Fibroblast of skin of left biceps (primary cell): ENCODE measurements around the gene VWF.
"Not testable (repeated sequence)": the region's sequence is repeated elsewhere in the genome, so short reads cannot be mapped to it uniquely, and the experiment has no call there.

Experiments used
- DNase-seq, 2 experiments: peaks; one replicate each; pipeline ENCODE4 v3.0.0-alpha.2; 2013; ENCODE audit warnings: low read depth in 2 of 2

The VWF gene

DNA sequence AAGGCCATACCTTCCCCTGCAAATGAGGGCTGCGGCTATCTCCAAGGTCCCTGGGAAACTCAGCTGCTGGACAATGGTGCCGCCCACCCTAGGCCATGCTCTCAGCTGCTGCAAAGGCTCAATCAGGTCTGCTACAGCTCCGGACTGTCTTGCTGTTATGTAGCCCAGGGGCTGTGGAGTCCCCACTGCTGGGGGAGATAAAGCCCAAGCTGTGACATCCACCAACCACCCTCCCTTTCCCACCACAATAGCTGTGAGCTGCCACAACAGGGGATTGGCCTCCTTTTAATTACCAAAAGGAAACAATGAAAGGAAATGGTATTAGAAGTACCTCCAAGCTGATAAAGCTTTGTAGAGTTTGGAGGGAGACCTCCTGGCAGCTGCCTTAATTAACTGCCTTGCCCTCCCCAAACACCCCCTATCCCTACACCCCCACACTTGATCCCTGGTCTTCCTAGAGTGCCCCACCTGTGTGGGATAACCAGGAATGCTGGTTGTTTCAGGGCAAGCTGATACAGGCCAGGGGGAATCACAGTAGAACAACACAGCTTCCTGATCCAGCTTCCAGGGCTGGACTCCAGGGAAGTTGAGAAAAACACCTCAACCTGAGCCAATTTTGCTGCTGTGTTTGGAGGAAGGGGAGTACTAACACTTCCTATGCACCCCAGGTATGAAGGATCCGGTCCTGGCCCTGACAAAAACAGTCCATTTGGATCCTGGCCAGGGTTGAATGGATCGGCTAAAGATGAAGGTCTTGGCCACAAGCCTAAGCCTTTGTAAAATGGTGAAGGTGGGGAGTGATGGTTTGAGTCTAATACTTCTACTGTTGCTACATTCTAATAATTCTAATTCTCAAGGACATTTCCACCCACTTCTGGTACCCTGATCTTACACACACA lies at the start of gene VWF:
Gene VWF, minus strand, starts transcription at position 260 of the 899 bp plus-strand sequence. CDS start 1,474 bp downstream, outside the sequence.
- no peak for DNase-seq

DNA sequence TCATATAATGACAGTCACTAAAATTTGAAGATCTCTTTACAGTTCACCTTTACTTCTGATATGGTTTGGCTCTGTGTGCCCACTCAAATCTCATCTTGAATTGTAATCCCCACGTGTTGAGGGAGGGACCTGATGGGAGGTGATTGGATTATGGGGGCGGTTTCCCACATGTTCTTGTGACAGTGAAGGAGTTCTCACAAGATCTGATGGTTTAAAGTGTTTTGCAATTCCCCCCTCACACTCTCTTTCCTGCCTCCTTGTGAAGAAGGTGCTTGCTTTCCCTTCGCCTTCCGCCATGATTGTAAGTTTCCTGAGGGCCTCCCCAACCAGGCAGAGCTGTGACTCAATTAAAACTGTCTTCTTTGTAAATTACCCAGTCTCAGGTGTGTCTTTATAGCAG lies 48.4 kb upstream of the VWF start:
- no peak for DNase-seq

DNA sequence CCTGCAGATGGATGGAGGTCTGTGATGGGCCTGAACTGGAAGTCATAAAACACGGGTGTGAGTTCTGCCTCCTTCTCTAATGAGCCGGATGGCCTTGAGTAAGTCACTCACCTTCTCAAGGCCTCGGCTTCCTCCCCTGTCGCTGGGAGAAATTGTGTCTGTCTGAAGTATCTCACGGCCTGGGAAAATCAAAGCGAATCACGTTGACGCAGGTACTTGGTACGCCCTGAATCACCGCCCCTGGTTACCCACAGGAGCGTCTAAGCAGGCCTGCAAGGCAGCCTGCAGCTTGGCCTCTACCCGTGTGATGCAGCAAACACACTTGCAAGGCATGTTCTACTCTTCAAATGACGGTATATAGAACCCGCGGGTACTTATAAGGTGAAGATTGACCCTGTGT lies 47.6 kb upstream of the VWF start:
- DNase-seq, result no peak

DNA sequence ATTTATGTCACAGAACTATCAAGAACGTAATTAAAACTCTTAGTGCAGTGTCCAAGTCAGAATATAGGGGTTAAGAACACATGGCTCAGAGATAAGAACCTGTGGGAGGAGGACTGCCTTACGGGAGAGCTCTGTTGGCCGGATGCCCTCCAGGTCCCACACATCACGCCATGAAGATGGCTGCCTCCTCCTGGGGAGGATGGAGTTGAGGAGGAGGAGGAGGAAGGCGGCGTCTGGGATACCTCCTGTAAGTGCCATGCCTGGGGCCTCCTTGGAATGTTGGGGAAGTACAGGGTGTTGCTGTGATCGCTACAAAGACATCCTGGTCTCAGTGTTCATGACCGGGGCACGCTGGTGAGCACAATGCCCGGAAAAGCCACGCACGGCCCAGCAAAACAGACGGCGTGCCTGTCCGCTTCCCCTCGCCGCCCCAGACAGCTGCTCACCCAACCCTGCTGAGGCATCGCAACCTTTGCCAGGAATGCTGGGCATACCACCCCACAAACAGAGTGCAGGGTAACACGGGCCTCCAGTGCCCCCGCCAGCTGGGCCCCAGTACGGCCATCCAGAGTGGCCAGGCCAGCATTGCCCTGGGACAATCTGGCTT lies 47.0 kb upstream of the VWF start:
- DNase-seq, result no peak

DNA sequence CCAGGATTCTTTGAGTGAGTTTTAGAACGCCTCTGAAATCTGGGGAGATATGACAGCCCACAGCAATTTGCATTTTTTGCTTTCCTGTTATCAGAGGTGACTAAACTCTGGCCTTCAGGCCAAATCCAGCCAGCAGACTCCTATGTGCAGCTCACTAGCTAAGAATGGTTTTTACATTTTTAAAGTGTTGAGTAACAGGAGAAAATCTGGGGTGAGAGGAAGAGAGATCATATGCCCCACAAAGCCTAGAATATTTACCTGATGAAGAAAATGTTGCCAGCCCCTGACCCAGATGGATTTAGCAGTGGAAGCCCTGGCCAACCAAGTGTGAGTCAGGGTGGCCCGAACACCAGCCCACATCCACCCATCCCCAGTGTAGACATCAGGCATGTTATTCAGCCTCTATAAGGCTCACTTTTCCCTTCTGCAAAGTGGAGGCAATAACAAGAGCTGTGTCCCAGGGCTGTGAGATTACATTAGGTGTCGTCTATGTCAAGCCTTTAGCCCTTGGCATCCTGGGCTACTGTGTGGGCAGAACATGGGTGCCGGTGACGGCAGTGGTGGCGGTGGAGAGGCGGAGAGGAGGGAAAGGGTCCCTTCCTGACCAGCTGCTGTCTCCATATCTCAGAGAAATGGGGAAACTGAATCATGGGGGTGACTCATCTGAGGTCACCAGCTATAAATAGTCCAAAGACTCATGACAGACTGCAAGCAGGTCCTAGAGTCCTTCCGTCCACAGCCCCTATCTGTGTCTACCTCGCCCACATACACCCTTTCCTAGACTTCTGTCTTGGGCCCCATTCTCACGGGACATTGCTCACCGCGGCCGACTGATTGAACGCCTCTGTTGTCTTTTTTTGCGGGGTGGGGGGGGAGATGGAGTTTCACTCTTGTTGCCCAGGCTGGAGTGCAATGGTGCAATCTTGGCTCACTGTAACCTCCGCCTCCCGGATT lies 43.1 kb upstream of the VWF start:
- peak; percentile 57 to 66 for DNase-seq

DNA sequence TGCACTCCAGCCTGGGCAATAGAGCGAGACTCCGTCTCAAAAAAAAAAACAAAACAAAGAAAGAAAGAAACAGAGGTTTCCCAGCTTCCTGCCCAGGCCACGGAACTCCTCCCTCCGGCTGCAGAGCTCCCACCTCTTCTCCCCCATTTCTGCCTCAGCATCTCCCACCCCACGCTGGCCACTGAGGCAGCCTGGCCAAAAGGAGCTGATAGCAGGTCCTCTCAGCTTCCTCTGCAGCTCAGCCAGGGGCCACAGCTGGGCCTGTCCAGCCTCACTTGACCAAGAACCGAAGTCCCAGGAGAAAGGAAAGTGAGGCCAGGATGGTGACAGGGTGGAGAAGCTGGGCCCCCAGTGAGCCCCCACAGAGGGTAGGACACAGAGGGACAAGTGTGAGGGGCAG lies 42.3 kb upstream of the VWF start:
- no peak for DNase-seq

DNA sequence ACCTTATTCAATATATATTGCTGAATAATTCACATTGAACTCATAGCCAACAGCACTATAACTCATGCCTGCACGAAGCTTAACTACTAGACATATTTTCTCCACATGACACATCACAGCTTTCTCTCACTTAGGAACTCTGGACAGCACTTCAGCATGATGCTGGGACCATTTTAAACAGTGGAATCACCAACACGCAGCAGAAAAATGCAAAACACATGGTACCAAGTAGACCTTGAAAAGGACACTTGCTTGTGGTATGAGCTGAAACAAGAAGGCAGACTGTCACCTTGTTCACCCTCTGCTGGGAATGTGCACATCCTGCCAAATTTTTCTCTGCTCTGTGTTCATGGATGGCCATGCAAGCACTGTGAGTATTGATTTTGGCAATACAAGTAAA lies 40.9 kb upstream of the VWF start:
- DNase-seq, result peak; percentile 64 to 66

DNA sequence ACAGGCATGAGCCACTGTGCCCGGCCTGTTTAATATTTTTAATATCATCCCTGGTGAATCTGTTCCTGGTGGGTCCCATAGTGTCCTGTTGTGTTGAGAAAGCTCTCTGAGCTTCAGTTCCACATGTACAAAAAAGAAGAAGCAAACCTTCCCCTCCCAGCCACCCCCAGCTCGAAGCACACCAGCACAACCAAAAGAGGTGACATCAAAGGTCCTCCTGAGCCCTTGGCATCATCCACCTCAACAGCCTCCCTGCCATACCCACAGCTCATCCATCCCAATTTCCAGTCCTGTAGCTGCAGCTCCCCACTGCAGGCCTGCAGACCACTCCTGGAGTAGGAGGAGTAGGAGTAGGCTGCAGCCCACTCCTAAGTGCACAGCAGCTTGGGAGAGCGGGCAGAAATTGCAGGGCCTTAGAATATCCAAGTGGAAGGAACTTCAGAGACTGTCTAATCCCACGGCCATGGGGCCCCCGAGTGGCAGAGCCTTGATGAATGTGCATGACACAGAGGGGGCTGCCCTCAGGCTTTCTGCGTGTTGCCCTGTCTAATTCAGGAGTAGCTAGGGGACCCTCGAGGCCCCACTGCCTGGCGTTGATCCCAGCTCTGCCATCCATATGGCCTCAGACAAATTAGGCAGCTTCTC lies 39.1 kb upstream of the VWF start:
- no peak for DNase-seq

DNA sequence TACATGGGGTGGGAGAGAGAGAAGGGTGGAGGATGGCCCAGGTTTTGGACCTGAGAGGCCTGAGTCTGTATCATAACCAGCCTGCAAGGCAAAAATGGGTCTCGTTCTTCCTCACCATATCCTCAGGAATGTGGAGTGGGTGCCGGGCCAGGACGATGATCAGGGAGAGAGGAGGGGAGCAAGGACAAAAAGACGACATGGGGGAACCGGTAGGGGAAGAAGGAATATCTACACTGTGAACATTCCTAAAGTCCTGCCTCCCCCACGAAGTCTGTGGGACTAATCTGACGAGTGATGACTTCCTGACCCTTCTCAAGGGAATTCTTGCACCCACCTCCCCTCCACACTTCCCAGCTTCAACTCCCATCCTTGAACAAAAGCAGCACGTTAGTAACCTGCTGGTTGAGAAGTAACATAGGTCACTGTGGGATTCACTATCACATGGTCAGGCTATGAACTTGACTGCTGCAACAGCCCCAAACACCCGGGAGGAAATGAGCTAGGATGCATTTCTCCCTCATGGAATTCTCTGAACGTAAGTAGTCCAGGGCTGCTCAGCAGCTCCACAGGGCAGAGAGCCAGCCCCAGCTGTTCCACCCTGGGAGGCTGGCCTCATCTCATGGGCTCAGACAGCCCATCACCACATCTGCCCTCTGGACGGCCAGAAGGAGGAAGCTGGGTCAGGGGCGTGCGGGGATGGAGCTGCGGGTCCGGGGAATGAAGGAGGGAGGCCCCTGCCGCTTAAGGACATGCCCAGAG lies 36.8 kb upstream of the VWF start:
- DNase-seq, result peak; percentile 32 to 34

DNA sequence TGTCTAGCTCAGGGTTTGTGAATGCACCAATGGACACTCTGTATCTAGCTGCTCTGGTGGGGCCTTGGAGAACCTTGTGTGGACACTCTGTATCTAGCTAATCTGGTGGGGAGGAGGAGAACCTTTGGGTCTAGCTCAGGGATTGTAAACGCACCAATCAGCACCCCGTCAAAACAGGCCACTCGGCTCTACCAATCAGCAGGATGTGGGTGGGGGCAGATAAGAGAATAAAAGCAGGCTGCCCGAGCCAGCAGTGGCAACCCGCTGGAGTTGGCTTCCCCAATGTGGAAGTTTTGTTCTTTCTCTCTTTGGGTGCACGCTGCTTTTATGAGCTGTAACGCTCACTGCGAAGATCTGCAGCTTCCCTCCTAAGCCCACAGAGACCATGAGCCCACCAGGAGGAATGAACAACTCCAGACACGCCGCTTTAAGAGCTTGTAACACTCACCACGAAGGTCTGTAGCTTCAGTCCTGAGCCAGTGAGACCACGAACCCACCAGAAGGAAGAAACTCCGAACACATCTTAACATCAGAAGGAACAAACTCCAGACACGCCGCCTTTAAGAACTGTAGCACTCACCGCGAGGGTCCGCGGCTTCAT lies 35.7 kb upstream of the VWF start:
- not testable (repeated sequence) for DNase-seq

DNA sequence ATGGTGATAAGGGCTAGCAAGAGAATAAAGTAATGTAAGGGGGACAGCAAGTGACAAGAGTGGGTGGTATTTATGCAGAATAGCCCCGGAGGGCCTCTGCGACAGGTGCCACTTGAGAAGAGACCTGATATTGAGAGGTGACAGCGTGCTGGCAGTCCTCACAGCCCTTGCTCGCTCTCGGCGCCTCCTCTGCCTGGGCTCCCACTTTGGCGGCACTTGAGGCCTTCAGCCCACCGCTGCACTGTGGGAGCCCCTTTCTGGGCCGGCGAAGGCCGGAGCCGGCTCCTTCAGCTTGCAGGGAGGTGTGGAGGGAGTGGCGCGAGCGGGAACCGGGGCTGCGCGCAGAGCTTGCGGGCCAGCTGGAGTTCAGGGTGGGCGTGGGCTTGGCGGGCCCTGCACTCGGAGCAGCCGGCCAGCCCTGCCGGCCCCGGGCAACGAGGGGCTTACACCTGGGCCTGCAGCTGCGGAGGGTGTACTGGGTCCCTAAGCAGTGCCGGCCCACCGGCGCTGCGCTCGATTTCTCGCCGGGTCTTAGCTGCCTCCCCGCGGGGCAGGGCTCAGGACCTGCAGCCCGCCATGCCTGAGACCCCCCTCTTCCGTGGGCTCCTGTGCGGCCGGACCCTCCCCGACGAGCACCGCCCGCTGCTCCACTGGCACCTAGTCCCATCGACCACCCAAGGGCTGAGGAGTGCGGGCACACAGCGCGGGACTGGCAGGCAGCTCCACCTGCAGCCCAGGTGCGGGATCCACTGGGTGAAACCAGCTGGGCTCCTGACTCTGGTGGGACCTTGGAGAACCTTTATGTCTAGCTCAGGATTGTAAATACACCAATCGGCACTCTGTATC lies 34.9 kb upstream of the VWF start:
- DNase-seq, result not testable (repeated sequence)

DNA sequence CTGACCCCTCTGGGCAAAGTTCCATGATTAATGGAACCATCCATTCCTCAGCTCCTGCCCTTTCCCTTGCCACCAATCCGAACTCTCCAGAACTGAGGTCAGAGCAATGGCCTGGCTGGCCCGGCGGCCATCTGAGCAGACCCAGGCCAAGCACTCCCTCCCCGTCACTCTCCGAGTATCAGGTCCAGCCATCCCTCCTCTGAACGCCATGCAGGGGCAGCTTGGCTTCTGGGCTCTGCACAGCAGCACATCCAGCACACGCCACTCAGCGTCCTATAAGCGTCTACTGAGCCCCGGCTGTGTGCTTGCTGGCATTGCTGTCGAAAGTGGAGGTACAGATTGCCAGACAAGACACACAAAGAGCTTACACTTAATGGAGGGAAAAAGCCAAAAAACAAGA lies 34.3 kb upstream of the VWF start:
- no peak for DNase-seq

DNA sequence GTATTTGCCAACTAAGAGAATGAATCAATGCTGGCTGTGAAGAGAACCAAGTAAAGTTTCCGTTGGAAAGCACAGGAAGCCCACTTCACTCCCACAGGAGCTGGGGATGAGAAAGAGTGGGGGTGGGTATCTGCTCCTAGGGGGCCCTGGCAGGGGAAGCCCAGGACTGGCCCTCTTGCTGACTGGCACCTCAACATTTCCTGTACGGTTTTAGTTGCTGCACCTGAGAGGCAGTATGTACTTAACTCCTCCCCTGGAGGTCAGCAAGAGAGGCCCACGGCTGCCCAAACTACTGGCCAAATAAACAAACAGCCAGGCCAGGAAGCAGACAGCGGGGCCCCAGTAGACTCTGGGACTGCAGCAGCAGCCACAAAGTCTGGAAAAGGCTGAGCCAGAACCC lies 33.8 kb upstream of the VWF start:
- DNase-seq, result no peak

DNA sequence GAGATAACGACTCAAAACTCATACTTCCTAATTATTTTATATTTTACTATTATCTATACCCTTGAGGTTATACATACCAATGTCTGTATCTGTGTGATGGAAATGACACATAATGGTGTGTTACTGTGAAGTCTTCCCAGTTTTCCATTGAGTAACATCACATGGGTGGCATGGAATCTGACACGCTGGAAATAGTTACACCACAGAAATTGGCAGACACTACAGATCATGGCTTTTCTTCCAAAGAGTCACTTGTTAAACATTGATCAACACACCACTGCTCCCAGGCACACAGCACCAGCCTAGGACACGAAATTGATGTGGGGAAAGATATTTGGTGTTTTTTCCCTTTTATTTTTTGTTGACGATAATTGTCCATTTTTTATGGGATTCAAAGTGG lies 33.0 kb upstream of the VWF start:
- no peak for DNase-seq

DNA sequence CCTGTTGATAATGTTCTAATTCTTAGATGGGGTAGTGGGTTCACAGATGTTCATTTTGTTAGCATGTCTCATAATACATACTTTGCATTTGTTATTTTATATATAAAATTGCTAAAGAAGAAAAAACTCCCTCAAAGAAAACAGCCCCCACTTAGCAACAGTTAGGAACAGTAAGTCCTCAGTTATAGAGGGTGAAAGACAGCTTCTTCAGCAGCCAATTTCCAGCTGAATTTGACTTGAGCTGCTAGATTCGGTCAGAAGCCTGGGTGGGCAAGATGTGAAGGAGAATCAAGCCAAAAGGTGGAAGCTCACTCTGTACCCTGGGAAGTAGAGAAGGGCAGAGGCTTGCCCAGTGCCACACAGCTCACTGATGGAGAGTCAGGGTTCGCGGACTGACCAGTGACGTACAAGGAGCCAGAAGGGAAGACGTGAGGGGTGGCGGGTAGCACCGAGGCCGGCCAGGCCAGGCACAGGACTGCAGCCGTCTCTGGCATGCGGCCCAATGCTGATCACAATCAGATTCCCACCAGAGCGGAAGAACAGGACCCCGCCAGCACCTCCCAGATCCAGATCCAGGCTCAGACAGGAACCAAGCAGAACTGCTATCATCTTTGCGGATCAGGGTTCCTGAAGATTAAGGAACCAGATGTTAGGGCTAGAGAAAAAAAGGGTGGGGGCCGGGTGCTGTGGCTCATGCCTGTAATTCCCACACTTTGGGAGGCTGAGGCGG lies 30.4 kb upstream of the VWF start:
- DNase-seq, result no peak

DNA sequence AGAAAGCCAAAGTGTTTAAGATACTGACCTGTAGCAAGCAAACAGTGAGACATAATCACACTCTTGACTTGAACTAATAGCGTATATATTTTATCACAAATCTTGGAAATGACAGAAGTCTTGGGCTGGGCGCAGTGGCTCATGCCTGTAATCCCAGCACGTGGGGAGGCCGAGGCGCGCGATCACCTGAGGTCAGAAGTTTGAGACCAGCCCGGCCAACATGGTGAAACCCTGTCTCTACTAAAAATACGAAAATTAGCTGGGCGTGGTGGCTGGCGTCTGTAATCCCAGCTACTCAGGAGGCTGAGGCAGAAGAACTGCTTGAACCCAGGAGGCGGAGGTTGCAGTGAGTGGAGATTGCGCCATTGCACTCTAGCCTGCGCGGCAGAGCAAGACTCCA lies 24.3 kb upstream of the VWF start:
- not testable (repeated sequence) for DNase-seq

DNA sequence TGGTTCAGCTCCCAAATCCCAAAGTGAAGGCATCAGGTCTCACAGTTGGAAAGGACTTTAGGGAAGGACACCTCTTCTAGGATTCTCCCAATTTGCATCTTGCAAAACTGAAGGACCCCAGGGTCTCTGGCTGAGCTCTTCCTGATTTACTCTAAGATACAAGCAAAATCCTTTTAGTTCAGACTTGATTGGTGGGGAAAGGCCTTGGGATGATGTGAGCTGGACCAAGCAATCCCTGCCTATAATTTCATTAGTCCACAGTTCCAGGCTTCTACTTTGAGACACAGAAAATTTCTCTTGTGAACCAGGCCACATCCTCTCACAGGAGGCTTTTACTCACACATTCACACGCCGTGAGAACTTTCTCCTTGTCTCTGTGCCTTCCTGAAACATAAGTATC lies 23.6 kb upstream of the VWF start:
- no peak for DNase-seq

DNA sequence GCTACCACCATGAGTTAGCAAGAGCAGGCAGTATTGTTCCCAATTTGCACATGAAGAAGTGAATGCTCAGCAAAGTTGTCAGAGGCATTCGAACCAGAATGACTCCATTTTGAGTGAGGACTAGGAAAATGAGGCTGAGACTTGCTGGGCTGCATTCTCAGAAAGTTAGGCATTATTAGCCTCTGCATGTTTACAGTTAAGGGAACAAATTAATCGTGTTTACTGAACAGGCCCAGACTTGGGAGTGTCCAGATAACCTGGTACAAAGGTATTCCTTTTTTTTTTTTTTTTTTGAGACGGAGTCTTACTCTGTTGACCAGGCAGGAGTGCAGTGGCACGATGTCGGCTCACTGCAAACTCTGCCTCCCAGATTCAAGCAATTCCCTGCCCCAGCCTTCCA lies 22.5 kb upstream of the VWF start:
- DNase-seq, result no peak

DNA sequence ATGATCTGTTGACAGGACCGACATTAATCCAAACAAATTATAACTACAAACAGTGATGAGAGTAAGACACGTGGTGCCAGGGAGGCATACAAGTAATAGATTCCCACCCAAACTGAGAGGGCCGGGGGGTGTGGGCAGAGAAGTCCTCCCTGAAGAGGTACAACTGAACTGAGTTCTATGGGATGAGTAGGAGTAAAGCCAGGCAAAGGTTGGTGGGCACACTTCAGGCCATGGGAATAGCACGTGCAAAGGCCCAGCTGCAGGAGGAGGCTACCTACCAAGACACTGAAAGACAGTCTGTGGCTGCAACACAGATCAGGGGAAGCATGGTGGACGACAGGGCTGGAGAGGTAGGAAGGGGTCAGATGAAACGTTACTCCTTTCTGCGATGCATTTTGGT lies 22.0 kb upstream of the VWF start:
- DNase-seq, result no peak
